Esophagus squamous epithelium (tissue), 4 donors: ENCODE data around the gene NDUFA13.

Experiments
- CTCF ChIP-seq, 6 experiments: fragments of 450-650 bp in 4 of 6; fragments of 200-600 bp in 2 of 6; sonication (generic) in 2 of 6; IDR thresholded peaks; one replicate each; pipeline ENCODE4 v1.5.1; 2016 to 2019; ENCODE audit warnings: antibody characterized with exemption in 6 of 6, mild to moderate bottlenecking in 4 of 6, moderate library complexity in 4 of 6
- POLR2A ChIP-seq, 4 donors: fragments of 450-650 bp; IDR thresholded peaks; one replicate each; pipeline ENCODE4 v1.6.1; 2017; ENCODE audit warnings: antibody characterized with exemption in 4 of 4, mild to moderate bottlenecking in 4 of 4, moderate library complexity in 3 of 4

DNA sequence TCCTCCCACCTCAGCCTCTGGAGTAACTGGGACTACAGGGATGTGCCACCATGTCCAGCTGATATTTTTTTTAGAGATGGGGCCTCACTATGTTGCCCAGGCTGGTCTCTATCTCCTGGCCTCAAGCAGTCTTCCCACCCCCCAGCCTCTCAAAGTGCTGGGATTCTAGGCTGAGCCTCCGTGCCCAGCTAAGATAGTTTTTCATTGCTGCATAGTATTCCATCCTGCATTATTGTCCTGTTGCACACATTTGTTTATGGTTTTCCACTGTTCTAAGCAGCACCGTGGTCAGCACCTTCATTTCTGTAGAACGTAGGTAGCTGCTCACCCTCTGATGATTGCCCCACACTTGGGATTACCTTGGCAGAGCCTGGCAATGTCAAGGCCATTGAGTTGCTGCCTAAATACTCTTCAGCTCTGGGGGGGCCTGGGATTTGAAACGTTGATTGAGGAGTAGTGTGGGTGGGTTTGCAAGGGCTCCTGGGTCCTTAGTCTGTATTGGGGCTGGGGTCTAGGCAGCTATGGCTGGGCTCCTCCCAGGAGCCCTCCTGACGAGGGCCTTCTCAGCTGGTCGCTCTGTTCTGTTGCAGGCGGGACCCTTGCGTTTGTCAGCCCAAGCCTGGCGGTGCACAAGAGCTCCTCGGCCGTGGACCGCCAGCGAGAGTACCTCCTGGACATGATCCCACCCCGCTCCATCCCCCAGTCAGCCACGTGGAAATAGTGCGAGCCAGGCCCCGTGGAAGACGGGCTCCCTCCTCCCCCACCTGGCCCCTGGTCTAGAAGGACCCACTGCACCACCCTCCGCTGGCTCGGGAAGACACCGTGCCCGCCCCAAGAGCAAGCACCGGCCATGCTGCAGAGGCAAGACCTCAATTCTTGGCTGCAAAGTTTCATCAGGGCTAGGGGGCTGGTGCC is 11.0 kb upstream of the NDUFA13 start:
- TF ChIP-seq POLR2A (IDR thresholded peaks at IDR 0.05), result no peak
- TF ChIP-seq CTCF (IDR thresholded peaks at IDR 0.05), result no peak
